Posterior cingulate gyrus (tissue), 11 donors: Measurements from ENCODE around the gene VSTM4.

ENCODE experiments used
- DNase-seq, 10 donors: peaks; one replicate each; pipeline versions ENCODE4 v3.0.0 to v3.0.0-alpha.2; 2020 to 2021; ENCODE audit warnings: mixed read lengths in 3 of 10
- intact Hi-C: fragments of 100-400 bp; cut with DNase I; formaldehyde crosslinking; loops from one replicate; pipeline ENCODE4 v1.15.1; 2023

VSTM4 gene, protein sequence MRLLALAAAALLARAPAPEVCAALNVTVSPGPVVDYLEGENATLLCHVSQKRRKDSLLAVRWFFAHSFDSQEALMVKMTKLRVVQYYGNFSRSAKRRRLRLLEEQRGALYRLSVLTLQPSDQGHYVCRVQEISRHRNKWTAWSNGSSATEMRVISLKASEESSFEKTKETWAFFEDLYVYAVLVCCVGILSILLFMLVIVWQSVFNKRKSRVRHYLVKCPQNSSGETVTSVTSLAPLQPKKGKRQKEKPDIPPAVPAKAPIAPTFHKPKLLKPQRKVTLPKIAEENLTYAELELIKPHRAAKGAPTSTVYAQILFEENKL

DNA sequence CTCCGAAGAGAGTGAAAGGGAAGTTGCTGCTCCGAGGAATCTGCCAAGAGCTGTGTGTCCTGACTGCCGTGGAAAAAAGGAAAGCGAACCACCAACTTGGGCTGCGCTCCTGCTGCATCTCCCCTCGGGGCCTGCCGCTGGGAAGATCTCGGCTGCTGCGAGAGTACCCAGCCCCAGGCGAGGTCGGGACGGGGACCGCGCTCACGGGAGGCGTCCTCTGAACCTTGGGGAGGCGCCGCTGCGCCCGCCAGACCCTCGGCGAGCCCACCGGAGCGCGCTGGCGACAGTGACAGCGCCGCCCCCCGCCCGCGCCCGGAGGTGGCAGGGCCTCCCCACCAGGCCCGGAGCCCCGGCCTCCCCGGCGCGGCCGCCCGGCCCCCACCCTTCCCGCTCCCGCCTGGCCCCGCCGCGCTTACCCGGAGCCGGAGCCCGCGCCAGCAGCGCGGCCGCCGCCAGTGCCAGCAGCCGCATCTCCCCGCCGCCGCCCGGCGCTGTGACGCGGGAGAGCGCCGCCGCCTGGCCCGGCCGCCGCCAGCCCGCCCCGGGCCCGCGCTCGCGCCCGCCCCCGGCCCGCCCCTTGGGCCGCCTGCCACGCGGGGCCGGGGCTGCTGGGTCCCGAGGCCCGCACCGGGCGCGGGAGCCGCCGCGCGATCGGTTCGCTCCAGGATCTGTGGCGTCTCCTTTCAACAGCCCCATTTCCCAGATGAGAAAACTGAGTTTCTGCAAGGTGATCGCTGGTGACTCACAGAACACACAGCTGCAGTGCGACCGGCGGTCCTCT lies at the start of gene VSTM4:
VSTM4 (minus strand) TSS at position 508 of the 781 bp plus-strand sequence; CDS start at position 471, 37 bp downstream.
- DNase-seq, result peak in 8 of 10 donors; percentile 29 to 92 (median 42)
- intact Hi-C loops, result loop anchor here (5.0 to 10.0 kb wide), 2 partner anchors 33 to 130 kb away; no protein-coding TSS in a partner anchor

DNA sequence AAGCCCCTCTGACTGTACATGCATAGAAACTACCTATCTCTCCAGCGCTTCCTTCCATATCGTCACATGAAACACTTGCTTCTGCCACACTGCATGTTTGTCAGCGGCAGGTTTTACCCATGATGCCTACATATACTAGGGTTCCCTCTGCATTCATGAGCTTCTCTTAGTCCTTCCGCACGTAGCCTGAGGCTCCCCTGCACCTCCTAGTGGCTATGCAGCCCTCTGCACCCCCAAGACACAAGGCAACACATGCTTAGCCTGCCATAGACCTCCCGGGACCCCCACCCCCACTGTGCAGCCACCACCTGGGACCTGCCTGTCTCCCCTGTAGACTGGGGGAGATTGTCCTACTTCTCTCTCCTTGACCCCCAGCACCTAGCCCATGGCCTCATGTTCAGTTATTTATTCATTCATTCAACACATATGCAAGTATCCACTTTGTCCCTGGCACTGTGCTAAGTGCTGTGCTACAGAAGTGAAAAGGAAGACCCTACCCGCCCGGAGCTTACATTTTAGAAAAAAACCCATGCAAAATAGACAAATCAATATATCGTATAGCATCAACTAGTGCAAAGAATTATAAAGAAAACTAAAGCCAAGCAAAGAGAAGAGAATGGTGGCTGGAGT lies 49.4 kb upstream of the VSTM4 start:
- intact Hi-C loops, result loop anchor here (5.0 kb wide), 1 partner anchor 507 kb away; no protein-coding TSS in a partner anchor
- DNase-seq, result peak in 4 of 10 donors; percentile 31 to 42 (median 34)

DNA sequence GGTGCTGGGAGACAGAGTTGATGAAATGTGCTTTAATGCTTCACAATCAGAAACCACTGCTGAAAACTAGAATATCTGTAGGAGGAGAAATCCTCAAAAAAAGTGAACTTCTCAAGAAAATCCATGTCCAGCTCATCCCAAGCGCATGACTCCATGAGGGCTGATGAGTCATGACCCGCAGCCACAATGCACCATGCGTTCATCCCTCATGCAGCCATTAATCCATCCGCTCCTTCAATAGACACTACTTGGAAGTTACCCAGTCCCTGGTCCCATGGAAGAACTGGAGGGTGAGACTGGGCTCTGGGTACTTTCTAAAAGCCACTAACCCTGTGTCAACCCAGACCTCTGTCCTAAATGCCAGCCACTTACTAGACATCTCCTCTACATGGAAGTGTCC lies 48.4 kb upstream of the VSTM4 start:
- no peak for DNase-seq
- intact Hi-C loops, result loop anchor here (5.0 kb wide), 1 partner anchor 506 kb away; no protein-coding TSS in a partner anchor

DNA sequence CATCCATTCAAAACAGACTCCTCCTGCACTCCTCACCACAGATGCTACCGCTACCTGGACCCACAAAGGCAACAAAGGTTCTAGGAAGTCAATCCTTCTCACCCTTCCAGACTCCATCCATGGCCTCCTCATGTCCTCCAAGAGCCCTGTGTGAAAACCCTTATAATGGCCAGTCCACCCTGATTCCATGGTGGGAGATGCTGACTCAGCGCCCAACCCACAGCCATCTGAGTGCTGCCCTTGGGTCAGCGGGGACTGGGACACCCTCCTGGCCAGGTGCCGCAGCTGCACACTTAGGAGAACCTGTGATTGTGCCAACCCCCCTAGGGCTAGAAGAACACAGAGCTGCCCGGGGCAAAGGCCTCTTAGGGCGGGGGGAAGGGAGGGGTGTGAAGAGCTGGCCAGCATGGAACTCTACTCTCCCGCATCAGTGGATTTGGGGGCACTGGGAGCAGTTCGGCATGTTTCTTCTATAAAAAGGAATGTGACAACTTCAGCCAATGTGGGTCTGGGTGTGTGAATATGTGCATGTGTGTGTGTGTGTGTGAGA lies 47.5 kb upstream of the VSTM4 start:
- intact Hi-C loops, result loop anchor here (5.0 kb wide), 1 partner anchor 506 kb away; no protein-coding TSS in a partner anchor
- DNase-seq, result no peak

DNA sequence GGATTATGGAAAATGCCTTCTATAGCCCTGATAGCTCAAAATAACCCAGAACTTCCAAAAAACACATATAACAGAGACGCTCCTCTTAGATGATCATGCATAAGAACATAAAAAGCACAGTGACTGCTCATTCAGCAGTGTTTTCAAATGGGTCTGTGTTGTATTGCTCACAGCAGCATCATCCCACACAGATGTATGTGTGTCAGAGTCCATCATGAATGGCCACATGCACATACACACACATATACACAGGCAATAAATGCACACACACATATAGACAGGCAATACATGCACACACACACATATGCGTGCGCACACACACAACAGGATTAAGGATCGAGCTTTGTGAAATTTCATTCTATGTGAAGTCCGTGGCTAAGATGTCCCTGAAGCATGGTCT lies 46.7 kb upstream of the VSTM4 start:
- intact Hi-C loops, result loop anchor here (5.0 kb wide), 1 partner anchor 505 kb away; no protein-coding TSS in a partner anchor
- no peak for DNase-seq

DNA sequence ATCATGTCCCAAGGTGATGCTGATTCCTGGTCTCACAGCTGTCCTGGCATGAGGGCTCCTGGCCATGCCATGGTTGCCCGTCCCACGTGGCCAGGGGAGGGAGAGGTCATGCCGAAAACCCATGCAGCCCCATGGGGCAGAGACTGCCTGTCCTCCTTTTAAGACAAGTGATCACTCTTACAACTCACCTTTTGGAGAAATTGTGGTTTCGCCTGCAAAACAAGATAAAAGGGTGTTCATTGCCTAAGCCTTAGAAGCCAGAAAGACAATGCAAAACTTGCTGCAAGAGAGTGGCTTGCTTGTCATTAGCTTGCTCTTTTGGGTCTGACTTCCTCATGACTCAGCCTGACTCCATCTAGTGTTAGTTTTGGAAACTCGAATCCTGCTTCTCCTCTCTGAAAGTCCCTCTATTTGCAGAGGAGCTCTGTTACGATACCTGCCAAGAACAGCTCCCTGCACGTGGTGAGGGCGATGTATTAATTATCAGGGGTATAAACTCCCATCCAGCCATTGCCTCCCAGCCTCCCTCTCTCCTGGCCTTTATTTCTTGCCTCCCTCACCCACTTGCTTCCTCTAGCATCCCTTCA lies 46.2 kb upstream of the VSTM4 start:
- intact Hi-C loops, result loop anchor here (1.0 to 5.0 kb wide), 2 partner anchors 180 to 504 kb away; no protein-coding TSS in a partner anchor
- no peak for DNase-seq

DNA sequence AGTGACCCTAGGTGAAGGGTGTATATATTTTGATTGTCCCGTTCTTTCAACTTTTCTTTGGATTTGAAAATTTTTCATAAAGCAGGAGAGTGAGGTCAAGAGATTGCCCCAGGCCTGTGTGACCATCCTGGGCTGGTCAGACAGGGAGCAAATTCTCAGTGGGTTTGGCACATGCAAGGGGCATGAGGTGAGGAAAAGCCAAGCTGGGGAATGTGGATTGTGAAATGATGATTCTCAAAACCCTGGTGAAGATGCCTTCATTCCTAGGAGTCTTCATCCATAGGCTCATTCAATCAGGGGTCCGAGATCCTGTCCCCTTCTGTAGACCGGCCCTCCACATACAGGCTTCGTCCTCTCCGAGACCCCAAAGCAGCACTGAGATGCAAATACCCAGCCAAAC lies 45.5 kb upstream of the VSTM4 start:
- DNase-seq, result no peak
- intact Hi-C loops, result loop anchor here (1.0 to 5.0 kb wide), 2 partner anchors 180 to 504 kb away; no protein-coding TSS in a partner anchor

DNA sequence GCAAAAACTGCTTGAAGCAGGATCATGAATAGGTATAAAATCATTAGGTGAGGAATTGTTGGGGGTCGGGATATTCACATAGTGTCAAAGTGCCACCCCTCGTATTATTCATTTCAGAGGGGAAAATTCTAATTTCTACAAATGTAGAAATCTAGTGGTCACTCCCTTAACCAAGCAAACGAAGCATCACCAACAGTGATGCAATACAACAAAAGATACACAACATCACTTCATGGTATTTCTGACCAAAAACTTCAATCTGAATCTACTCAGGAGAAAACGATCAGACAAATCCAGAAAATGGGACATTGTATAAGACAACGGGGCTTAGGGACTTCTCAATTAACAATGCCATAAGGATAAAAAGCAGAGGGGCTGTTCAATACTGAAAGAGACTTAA lies 44.8 kb upstream of the VSTM4 start:
- no peak for DNase-seq
- intact Hi-C loops, result loop anchor here (5.0 kb wide), 1 partner anchor 503 kb away; no protein-coding TSS in a partner anchor

DNA sequence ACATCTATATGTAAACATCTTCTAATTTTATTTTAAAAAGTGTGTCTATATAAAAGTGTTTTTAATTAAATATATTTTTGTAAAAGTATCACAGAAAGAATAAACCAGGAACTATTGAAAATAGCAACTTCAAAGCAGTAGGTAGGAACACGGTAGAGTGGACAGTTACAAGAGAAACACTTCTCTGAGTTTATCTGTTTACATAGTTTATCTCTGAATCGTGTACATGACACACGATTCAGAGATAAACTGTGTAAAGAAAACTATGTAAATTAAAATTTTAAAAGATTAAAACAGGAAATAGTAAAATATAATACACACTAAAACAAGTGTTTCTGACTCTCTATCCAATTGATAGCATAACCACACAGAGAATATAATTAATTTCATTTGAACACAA lies 43.6 kb upstream of the VSTM4 start:
- no peak for DNase-seq
- intact Hi-C loops, result no loop called here

DNA sequence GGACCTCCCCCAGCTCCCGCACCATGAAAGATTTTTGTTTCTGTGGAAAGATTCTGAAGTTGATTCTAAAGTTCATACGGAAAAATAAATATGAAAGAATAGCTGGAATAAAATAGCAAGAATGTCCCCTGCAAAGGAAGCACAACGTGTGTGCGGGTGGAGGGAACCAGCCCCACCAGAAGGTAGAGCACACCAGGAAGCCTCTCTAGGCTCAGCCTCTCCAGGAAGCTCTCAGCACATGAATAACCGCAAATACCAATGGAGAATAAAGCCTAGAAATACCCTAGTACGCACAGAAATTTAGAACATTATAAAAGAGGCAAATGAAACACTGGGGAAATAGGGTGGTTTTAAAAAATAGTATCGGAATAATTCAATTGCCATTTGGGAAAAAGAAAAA lies 43.1 kb upstream of the VSTM4 start:
- no peak for DNase-seq
- intact Hi-C loops, result no loop called here

DNA sequence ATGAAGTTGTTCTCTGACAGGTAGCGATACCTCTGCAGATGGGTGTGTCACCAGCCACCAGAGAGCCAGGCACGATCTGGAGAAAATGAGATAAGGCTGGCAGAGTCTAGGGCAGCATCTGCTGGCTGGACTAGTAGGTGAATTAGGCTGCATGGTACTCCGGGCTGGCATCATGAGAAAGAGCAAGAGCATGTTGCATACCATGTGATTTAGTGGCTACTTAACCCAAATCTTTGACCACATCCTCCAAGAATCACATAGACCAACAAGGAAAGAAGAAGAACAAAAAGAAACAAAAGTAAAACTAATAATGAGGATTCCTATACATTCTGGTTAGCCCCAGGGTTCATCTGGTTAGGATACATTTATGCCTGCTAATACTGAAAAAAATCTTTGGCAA lies 41.9 kb upstream of the VSTM4 start:
- intact Hi-C loops, result no loop called here
- no peak for DNase-seq

DNA sequence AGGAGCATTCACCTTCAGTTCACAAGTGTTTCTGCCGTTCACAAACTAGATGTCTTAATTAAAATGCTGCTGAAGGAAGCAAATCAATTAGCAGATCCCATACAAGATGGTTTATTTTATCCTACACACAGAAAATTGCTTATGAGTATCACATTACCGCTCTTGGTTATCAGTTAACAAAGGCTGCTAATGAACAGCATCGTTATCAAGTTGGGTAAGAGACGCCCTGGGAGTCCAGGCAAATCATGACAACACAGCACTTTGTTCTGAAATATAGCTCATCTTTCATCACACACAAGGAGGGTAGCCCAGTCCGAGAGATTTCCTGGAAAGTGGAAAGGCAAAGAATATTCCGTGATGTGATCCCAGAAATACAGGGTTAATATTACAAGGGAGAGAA lies 39.3 kb upstream of the VSTM4 start:
- intact Hi-C loops, result no loop called here

DNA sequence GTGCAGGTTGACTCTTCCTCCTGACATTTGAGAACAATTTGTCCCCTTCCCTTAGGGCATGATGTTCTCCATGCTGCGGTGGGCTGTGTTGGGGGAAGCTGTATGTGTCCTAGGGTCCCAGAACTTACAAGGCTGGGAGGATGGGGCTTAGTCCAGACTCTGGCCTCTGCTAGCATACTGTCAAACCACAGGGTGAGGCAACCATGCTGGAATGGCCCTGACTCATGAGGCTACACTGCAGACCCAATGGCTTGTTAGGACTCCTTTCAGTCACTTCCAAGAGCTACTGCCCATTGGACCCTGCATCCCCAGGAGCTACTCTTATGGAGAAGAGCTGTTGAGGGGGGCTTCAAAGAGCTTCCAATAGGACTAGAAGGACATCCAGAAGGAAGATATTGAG lies 38.6 kb upstream of the VSTM4 start:
- DNase-seq, result no peak
- intact Hi-C loops, result no loop called here

More for the DNA sequence above, 39.3 kb upstream of the VSTM4 start:
- DNase-seq, result no peak

DNA sequence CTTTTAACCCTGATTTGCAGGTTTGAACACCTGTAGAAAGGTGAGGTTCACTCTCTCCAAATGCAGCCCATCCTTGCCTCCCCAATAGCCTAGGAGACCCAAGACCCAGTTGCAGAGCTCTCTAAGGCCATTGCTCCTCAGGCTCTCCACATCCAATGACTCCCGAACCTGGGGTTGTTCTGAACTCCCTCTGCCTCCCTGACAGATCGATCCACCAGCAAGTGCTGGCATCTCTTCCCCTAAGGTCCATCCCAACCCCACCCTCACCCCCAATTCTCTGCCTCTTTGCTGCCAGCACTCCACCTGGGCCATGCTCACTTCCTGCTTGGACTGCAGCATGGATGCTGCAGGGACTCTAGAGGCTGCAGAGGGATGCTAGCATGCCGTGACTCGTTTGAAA lies 37.8 kb upstream of the VSTM4 start:
- no peak for DNase-seq
- intact Hi-C loops, result no loop called here

DNA sequence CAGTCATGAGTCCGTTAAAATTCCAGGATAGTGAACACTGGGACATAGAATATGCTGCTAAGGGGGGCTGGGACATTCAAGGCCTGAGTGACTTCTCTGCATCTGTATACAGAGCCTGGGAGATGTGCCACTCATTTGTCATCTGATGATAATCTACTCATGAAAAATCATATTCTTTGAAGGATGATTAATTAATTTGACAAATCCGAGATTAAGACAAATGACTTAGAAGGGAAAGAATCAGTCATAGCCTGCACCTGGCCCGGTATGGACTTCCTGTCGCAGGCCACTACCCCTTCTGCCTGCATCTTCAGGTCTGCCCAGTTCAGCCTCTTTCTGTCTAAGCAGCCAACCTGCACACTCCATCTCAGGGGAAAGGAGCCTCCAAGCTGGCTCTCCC lies 37.3 kb upstream of the VSTM4 start:
- DNase-seq, result no peak
- intact Hi-C loops, result no loop called here

DNA sequence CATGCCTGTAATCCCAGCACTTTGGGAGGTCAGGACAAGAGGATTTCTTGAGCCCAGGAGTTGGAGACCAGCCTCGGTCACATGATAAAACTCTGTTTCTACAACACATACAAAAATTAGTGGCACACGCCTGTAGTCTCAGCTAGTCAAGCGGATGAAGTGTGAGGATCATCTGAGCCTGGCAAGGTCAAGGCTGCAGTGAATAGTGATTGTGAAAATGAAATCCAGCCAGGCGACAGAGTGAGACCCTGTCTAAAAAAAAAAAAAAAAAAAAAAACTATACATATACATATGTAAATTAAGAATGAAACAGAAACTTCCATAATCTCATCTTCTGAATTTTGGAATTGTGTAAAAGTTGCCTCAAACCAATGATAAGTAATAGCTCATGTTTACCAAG lies 36.7 kb upstream of the VSTM4 start:
- intact Hi-C loops, result no loop called here
- DNase-seq, result no peak

DNA sequence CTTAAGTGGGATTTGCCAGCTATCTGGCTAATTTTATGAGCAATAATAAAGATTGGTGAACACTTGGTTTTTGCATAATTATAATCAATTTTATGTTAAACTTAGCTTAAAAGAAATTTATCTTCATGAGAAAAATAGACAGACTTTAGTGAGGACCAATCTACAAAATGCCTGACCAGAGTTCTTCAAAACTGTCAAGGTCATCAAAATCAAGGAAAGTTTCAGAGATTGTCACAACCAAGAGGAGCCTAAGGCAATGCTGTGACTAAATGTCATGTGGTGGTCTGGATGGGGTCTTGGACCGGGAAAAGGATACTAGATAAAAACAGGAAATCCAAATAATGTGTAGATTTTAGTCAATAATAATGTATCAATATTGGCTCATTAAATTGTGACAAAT lies 36.2 kb upstream of the VSTM4 start:
- intact Hi-C loops, result no loop called here
- DNase-seq, result no peak

DNA sequence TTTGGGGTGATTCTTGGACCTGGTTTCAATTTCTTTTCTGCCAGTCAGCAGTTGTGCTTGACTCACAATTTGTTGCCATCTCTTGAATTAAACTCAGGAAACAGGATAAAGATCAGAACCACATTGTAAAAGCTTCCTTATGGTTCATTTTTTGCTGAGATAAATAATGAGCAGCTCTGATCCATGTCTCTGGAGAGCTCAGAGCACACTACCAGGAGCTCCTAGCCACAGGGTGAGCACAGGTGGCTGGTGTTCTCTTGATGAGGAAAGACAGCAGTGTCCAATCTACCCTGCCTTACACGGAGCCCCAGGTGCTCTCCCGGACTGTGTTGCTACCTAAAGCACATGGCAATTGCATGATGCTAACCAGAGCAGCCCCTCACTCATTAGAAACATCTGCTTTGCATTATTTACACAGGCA lies 35.7 kb upstream of the VSTM4 start:
- intact Hi-C loops, result no loop called here
- DNase-seq, result no peak

DNA sequence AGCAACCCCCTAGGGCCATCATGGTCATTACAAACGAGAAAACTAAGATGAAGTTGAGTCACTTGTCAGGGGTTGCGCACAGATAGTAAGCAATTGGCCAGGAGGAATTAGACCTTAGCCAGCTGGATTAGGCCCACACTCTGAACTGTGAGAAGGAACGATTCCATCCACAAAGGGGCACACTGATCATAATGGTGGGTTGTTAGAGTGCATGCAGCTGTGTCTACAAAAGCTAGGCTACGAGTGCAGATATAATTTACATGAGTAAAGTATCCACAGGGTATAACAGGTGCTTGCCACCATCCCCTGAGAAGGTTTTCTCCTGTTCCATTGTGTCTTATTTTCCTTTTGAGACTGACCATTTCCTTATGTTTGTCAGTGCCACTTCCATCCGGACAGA lies 35.1 kb upstream of the VSTM4 start:
- intact Hi-C loops, result no loop called here
- no peak for DNase-seq

DNA sequence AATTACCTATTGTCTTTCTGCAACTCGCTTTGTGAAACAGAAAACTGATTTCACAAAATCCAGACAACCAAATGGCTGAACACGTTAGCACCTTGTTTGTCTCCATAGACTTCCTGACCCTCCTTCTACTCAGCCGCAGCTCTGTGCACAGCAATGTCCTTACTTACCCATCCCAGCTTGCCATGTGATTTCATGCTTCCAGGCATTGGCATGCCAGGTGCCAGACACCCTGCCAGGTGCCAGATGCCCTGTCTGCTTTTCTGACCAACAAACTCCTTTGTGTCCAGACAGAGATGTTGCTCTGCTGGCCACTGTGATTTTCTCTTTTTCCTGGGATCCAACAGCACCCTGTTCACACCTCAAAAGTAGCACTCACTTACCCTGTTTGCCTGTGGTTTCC lies 34.6 kb upstream of the VSTM4 start:
- DNase-seq, result no peak
- intact Hi-C loops, result no loop called here
